ENCODE data around the gene OR2V1. TPM values are rescaled to one million over a fixed set of nuclear protein-coding genes. Genes with fewer than 3 reads are reported as not detected.
"Not testable (repeated sequence)": the region's sequence is repeated elsewhere in the genome, so short reads cannot be mapped to it uniquely, and the experiment has no call there.

The OR2V1 gene
- total RNA-seq, 1 experiment from 2014 or later: not detected

GRCh38 chr5:181170237-181170825 is 39.4 kb upstream of the OR2V1 start:
- ChIA-PET POLR2A (interaction anchor here (0.7 to 2.8 kb wide), 5 partner anchors 14 to 52 kb away, joined by 3 to 15 read pairs (median 4); no protein-coding TSS in a partner anchor), CTCF (interaction anchor here (0.6 to 3.6 kb wide), 7 partner anchors 9 to 270 kb away, joined by 3 to 16 read pairs (median 3); no protein-coding TSS in a partner anchor)
- DNase-seq (ENCODE audit: unreplicated experiment): peak; percentile 52
- no peak for TF ChIP-seq CTCF (IDR thresholded peaks at IDR 0.05; ENCODE audit: unreplicated experiment)
- Mint-ChIP-seq H3K4me3 (ENCODE audit: unreplicated experiment) (peak overlapping the region; percentile 53), H3K27me3 (ENCODE audit: insufficient read depth, unreplicated experiment) (no peaks in the 10 kb centered on the region), H3K36me3 (ENCODE audit: insufficient read depth, unreplicated experiment) (peaks cover 11% of the 10 kb centered on the region), H3K9me3 (ENCODE audit: unreplicated experiment) (no peaks in the 10 kb centered on the region), H3K4me1 (ENCODE audit: insufficient read depth, unreplicated experiment) (peaks cover 44% of the 10 kb centered on the region), H3K27ac (ENCODE audit: low read depth, unreplicated experiment) (no peak overlapping the region)
- intact Hi-C loops (cut with micrococcal nuclease): no loop called here
- no TSS peak for BruUV-seq (replicated peaks)

GRCh38 chr5:181169459-181170236 is 38.7 kb upstream of the OR2V1 start:
- BruUV-seq (replicated peaks): TSS peak; percentile 96
- intact Hi-C loops (cut with micrococcal nuclease); H3K27ac Mint-ChIP-seq (ENCODE audit: low read depth, unreplicated experiment); H3K27me3 Mint-ChIP-seq (ENCODE audit: insufficient read depth, unreplicated experiment); H3K9me3 Mint-ChIP-seq (ENCODE audit: unreplicated experiment): not testable (repeated sequence)
- CTCF ChIA-PET: interaction anchor here (0.7 to 3.6 kb wide), 6 partner anchors 9 to 270 kb away, joined by 3 to 16 read pairs (median 4); no protein-coding TSS in a partner anchor
- POLR2A ChIA-PET: interaction anchor here (0.6 to 2.8 kb wide), 5 partner anchors 15 to 358 kb away, joined by 3 to 15 read pairs (median 4); no protein-coding TSS in a partner anchor
- H3K4me3 Mint-ChIP-seq (ENCODE audit: unreplicated experiment): peak overlapping the region; percentile 53
- peak; percentile 80 for DNase-seq (ENCODE audit: unreplicated experiment)
- H3K4me1 Mint-ChIP-seq (ENCODE audit: insufficient read depth, unreplicated experiment): peaks cover 44% of the 10 kb centered on the region
- H3K36me3 Mint-ChIP-seq (ENCODE audit: insufficient read depth, unreplicated experiment): peaks cover 11% of the 10 kb centered on the region

- intact Hi-C loops (cut with micrococcal nuclease): no loop called here
- H3K27me3 Mint-ChIP-seq (ENCODE audit: insufficient read depth, unreplicated experiment): no peaks in the 10 kb centered on the region
- no peak overlapping the region for H3K27ac Mint-ChIP-seq (ENCODE audit: low read depth, unreplicated experiment)
- H3K36me3 Mint-ChIP-seq (ENCODE audit: insufficient read depth, unreplicated experiment): peaks cover 5% of the 10 kb centered on the region
- DNase-seq (ENCODE audit: unreplicated experiment): no peak
- ChIA-PET POLR2A (interaction anchor here (0.6 to 2.8 kb wide), 10 partner anchors 16 to 388 kb away, joined by 3 to 15 read pairs (median 3); partner anchors contain the start of gene RACK1), CTCF (interaction anchor here (0.5 to 3.6 kb wide), 5 partner anchors 9 to 696 kb away, joined by 3 to 16 read pairs (median 6); no protein-coding TSS in a partner anchor)
- H3K9me3 Mint-ChIP-seq (ENCODE audit: unreplicated experiment): no peaks in the 10 kb centered on the region
- H3K4me1 Mint-ChIP-seq (ENCODE audit: insufficient read depth, unreplicated experiment): peaks cover 42% of the 10 kb centered on the region
- TF ChIP-seq CTCF (IDR thresholded peaks at IDR 0.05; ENCODE audit: unreplicated experiment): no peak
- BruUV-seq (replicated peaks): no TSS peak
- peak overlapping the region; percentile 10 for H3K4me3 Mint-ChIP-seq (ENCODE audit: unreplicated experiment)
Observed at GRCh38 chr5:181168595-181169118, 37.7 kb upstream of the OR2V1 start.

GRCh38 chr5:181167814-181168488 is 37.0 kb upstream of the OR2V1 start:
- BruUV-seq (replicated peaks): no TSS peak
- peak; percentile 73 for TF ChIP-seq CTCF (IDR thresholded peaks at IDR 0.05; ENCODE audit: unreplicated experiment)
- no peak overlapping the region for H3K27ac Mint-ChIP-seq (ENCODE audit: low read depth, unreplicated experiment)
- intact Hi-C loops (cut with micrococcal nuclease): no loop called here
- CTCF ChIA-PET: interaction anchor here (1.4 to 3.6 kb wide), 3 partner anchors 9 to 299 kb away, joined by 6 to 16 read pairs (median 8); no protein-coding TSS in a partner anchor
- H3K36me3 Mint-ChIP-seq (ENCODE audit: insufficient read depth, unreplicated experiment): no peaks in the 10 kb centered on the region
- H3K27me3 Mint-ChIP-seq (ENCODE audit: insufficient read depth, unreplicated experiment): no peaks in the 10 kb centered on the region
- peaks cover 35% of the 10 kb centered on the region for H3K4me1 Mint-ChIP-seq (ENCODE audit: insufficient read depth, unreplicated experiment)
- H3K9me3 Mint-ChIP-seq (ENCODE audit: unreplicated experiment): no peaks in the 10 kb centered on the region
- peak; percentile 54 for DNase-seq (ENCODE audit: unreplicated experiment)
- H3K4me3 Mint-ChIP-seq (ENCODE audit: unreplicated experiment): no peak overlapping the region
- POLR2A ChIA-PET: interaction anchor here (0.6 to 2.5 kb wide), 7 partner anchors 21 to 387 kb away, joined by 3 to 14 read pairs (median 3); partner anchors contain the start of gene RACK1

Measured in MCF 10A (cell line).